Measurements from ENCODE around the gene GPANK1. TPM values are rescaled to one million over a fixed set of nuclear protein-coding genes. Genes with fewer than 3 reads are reported as not detected.

Gene GPANK1
- polyA plus RNA-seq, 10 donors: 10.1 to 16.9 (median 12.2) TPM

DNA sequence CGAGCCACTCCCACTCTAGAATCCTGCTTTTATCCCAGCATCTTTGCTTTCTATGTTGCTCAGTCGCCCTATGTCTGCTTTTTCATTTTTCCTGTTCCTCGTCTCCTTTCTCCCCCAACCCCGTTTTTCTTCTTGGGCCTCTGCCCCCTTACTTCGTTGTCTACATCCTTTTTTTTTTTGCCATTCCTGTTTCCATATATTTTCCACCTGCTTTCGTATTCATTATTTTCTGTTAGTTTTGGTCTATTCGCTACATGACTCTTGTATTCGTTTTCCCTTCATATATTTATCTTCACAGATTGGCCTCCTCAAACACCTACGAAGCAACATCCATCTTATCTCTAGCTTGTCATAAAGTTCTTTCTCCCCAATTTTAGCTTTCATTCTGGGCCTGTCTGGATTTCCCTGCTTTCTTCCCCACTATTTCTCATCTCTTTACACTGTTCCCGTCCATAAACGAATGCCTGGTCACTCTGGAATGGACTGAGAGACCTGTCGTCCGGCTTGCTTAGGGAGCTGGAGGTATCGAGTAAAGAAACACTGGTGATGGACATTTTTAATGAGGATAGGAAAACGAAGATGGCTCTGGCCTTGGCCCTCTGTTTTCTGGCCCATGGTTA lies 43.4 kb downstream of the GPANK1 start:
- DNase-seq: no peak

- peak in 2 of 3 donors; percentile 79 to 95 for DNase-seq
Observed at GRCh38 chr6:31620586-31621319, 44.0 kb downstream of the GPANK1 start, which contains the start of gene PRRC2A. TSS of gene PRRC2A (plus strand) at chr6:31620715. CDS start at chr6:31622790, 2,075 bp downstream.

- DNase-seq: peak; percentile 99 to 100 (median 100)
Observed at GRCh38 chr6:31619805-31620585, 44.8 kb downstream of the GPANK1 start.

GRCh38 chr6:31617010-31617409 lies 47.8 kb downstream of the GPANK1 start:
- no peak for DNase-seq

DNA sequence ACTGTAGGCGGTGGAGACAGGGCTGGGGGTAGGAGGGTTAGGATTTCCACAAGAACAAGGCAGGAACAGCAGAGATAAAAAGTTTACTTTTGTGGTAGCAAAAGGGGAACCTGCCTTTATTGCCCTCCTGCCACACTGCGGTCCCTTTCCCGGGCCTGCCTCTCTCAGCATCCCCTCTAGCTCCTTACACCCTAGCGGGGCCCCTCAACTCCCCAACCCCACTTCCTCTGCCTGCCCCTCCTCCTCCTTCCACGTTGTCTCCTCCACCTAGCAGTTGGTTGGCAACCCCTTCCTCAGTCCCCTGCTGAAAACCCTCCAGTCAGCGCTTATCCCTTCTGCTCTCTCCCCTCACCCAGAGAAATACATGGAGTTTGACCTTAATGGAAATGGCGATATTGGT lies 49.0 kb downstream of the GPANK1 start:
- no peak for DNase-seq

DNA sequence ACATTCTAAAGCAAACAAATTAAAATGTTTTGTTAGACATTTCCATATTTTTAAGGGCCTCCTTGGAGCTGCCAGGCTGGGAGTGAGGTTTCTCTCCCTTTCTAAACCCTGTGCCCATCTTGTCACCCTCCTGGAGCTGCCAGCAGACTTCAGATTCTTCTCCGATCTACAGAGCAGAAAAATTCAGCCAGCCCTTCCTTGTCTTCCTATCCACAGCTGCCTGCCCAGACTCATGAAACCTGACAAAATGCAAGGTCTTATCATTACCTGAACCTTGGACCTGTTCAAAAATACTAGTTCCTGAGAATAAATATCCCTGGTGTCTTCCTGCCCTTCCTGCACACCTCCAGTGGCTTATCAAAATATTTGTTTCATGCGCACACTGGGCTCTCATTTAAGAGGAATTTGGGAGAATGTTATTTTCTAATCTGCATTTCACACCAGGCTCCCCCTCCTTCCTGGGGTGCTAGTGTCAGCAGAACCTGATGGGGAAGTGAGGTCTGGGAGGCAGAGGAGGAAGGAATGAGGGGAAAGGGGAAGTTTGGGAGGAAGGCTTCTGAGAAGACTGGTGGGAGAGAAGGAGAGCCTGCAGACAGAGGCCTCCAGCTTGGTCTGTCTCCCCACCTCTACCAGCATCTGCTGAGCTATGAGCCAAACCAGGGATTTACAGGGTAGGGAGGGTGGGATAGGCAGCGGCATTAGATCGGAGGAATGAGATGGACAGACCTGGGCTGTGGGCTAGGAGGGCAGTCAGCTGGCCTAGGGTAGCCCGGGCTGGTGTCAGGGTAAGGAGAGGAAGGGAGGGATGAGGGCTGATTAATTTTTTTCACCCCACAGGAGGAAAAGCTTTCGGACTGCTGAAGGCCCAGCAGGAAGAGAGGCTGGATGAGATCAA lies 49.9 kb downstream of the GPANK1 start, which contains the start of gene AIF1:
Gene AIF1, plus strand, starts transcription at position 551 of the 895 bp plus-strand sequence. Its CDS starts 96 bp downstream, at position 647.
- DNase-seq: no peak

DNA sequence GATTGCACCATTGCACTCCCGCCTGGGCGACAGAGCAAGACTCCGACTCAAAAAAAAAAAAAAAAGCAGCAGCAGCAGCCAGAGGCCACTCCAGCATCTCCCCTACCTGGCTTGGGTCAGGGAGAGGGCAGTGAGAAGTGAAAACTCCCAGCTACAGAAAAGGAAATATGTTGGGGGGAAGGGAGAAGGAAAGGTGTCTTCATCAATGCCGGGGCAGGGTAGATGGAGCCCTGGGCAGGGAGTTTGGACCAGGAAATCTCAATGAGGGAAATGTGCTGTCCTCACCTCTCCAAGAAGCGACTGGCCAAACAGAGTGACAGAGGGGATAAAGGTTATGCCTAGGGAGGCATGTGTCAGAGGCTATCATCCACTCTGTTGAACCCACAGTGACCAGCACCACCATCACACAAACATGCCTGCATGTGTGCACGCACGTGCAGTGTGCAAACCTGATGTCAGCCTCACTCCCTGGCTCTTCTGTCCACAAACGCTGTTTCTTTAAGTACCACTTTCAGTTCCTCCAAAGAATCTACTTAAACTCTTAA lies 50.6 kb downstream of the GPANK1 start:
- DNase-seq: no peak

Other genes with a start within 250 kb of the GPANK1 start
- gene MICB, start 166.9 kb downstream of the GPANK1 start, polyA plus RNA-seq (ENCODE audit: insufficient read length in 10 of 10): 1 to 10 TPM in 5 of 10 donors, under 1 TPM in 5; 0.47 to 1.1 (median 0.99) TPM
- not detected for gene MCCD1, start 136.0 kb downstream of the GPANK1 start, polyA plus RNA-seq (ENCODE audit: insufficient read length in 10 of 10)
- gene DDX39B, start 123.0 kb downstream of the GPANK1 start, polyA plus RNA-seq (ENCODE audit: insufficient read length in 10 of 10): 100 to 1,000 TPM; 292 to 441 (median 367) TPM
- gene ATP6V1G2, start 118.4 kb downstream of the GPANK1 start, polyA plus RNA-seq (ENCODE audit: insufficient read length in 10 of 10): 1 to 10 TPM; 2.5 to 5.9 (median 3.9) TPM
- gene NFKBIL1, start 117.4 kb downstream of the GPANK1 start, polyA plus RNA-seq (ENCODE audit: insufficient read length in 10 of 10): 10 to 100 TPM; 11.3 to 17.7 (median 14.4) TPM
- under 1 TPM in 6 of 10 donors, not detected in 4; 0.12 to 0.91 (median 0.21) TPM for gene LTA, start 92.7 kb downstream of the GPANK1 start, polyA plus RNA-seq (ENCODE audit: insufficient read length in 10 of 10)
- 1 to 10 TPM in 1 of 10 donors, under 1 TPM in 8, not detected in 1; 0.17 to 3.5 (median 0.29) TPM for gene TNF, start 89.4 kb downstream of the GPANK1 start, polyA plus RNA-seq (ENCODE audit: insufficient read length in 10 of 10)
- gene LTB, start 82.6 kb downstream of the GPANK1 start, polyA plus RNA-seq (ENCODE audit: insufficient read length in 10 of 10): 10 to 100 TPM in 1 of 10 donors, 1 to 10 TPM in 6, under 1 TPM in 3; 0.67 to 32.2 (median 1.5) TPM
- 10 to 100 TPM in 1 of 10 donors, 1 to 10 TPM in 9; 4.1 to 10.9 (median 6.4) TPM for gene LST1, start 78.7 kb downstream of the GPANK1 start, polyA plus RNA-seq (ENCODE audit: insufficient read length in 10 of 10)
- under 1 TPM in 4 of 10 donors, not detected in 6; 0.20 to 0.59 (median 0.30) TPM for gene NCR3, start 72.0 kb downstream of the GPANK1 start, polyA plus RNA-seq (ENCODE audit: insufficient read length in 10 of 10)
- 10 to 100 TPM; 15.1 to 35.2 (median 23.0) TPM for gene AIF1, start 49.8 kb downstream of the GPANK1 start, polyA plus RNA-seq (ENCODE audit: insufficient read length in 10 of 10)
- gene PRRC2A, start 44.3 kb downstream of the GPANK1 start, polyA plus RNA-seq (ENCODE audit: insufficient read length in 10 of 10): 100 to 1,000 TPM; 112 to 149 (median 132) TPM
- gene BAG6, start 12.3 kb downstream of the GPANK1 start, polyA plus RNA-seq (ENCODE audit: insufficient read length in 10 of 10): 100 to 1,000 TPM; 177 to 216 (median 198) TPM
- 1 to 10 TPM; 2.6 to 5.7 (median 4.2) TPM for gene APOM, start 9.1 kb downstream of the GPANK1 start, polyA plus RNA-seq (ENCODE audit: insufficient read length in 10 of 10)
- gene C6orf47, start 4.2 kb downstream of the GPANK1 start, polyA plus RNA-seq (ENCODE audit: insufficient read length in 10 of 10): 10 to 100 TPM; 11.4 to 16.0 (median 13.4) TPM
- gene CSNK2B, start 1.1 kb upstream of the GPANK1 start, polyA plus RNA-seq (ENCODE audit: insufficient read length in 10 of 10): 100 to 1,000 TPM; 118 to 150 (median 138) TPM
- 10 to 100 TPM in 6 of 10 donors, 1 to 10 TPM in 4; 5.6 to 24.0 (median 10.9) TPM for gene LY6G5B, start 5.0 kb upstream of the GPANK1 start, polyA plus RNA-seq (ENCODE audit: insufficient read length in 10 of 10)
- gene LY6G5C, start 16.1 kb upstream of the GPANK1 start, polyA plus RNA-seq (ENCODE audit: insufficient read length in 10 of 10): 1 to 10 TPM in 9 of 10 donors, under 1 TPM in 1; 0.68 to 5.1 (median 2.4) TPM
- gene ABHD16A, start 38.3 kb upstream of the GPANK1 start, polyA plus RNA-seq (ENCODE audit: insufficient read length in 10 of 10): 10 to 100 TPM; 36.3 to 50.0 (median 39.2) TPM
- under 1 TPM in 3 of 10 donors, not detected in 7; 0.17 to 0.38 (median 0.20) TPM for gene LY6G6F, start 41.9 kb upstream of the GPANK1 start, polyA plus RNA-seq (ENCODE audit: insufficient read length in 10 of 10)
- 1 to 10 TPM in 1 of 10 donors, under 1 TPM in 5, not detected in 4; 0.42 to 1.1 (median 0.53) TPM for gene LY6G6D, start 50.4 kb upstream of the GPANK1 start, polyA plus RNA-seq (ENCODE audit: insufficient read length in 10 of 10)
- 1 to 10 TPM in 1 of 10 donors, under 1 TPM in 8, not detected in 1; 0.19 to 1.0 (median 0.38) TPM for gene LY6G6C, start 56.7 kb upstream of the GPANK1 start, polyA plus RNA-seq (ENCODE audit: insufficient read length in 10 of 10)
- gene MPIG6B, start 58.4 kb upstream of the GPANK1 start, polyA plus RNA-seq (ENCODE audit: insufficient read length in 10 of 10): 1 to 10 TPM in 3 of 10 donors, under 1 TPM in 7; 0.52 to 1.8 (median 0.82) TPM
- gene DDAH2, start 64.3 kb upstream of the GPANK1 start, polyA plus RNA-seq (ENCODE audit: insufficient read length in 10 of 10): 100 to 1,000 TPM in 8 of 10 donors, 10 to 100 TPM in 2; 87.3 to 135 (median 109) TPM
- gene CLIC1, start 71.5 kb upstream of the GPANK1 start, polyA plus RNA-seq (ENCODE audit: insufficient read length in 10 of 10): 100 to 1,000 TPM; 114 to 181 (median 138) TPM
- 10 to 100 TPM in 6 of 10 donors, 1 to 10 TPM in 4; 5.9 to 29.4 (median 13.5) TPM for gene MSH5, start 75.0 kb upstream of the GPANK1 start, polyA plus RNA-seq (ENCODE audit: insufficient read length in 10 of 10)
- gene SAPCD1, start 97.7 kb upstream of the GPANK1 start, polyA plus RNA-seq (ENCODE audit: insufficient read length in 10 of 10): 10 to 100 TPM in 1 of 10 donors, 1 to 10 TPM in 9; 2.1 to 10.9 (median 3.0) TPM
- 1 to 10 TPM in 9 of 10 donors, under 1 TPM in 1; 0.88 to 3.3 (median 2.3) TPM for gene VWA7, start 112.3 kb upstream of the GPANK1 start, polyA plus RNA-seq (ENCODE audit: insufficient read length in 10 of 10)
- gene VARS1, start 130.8 kb upstream of the GPANK1 start, polyA plus RNA-seq (ENCODE audit: insufficient read length in 10 of 10): 10 to 100 TPM; 42.0 to 63.0 (median 46.2) TPM
- 10 to 100 TPM; 46.2 to 63.6 (median 58.9) TPM for gene LSM2, start 142.0 kb upstream of the GPANK1 start, polyA plus RNA-seq (ENCODE audit: insufficient read length in 10 of 10)
- 1 to 10 TPM; 3.3 to 4.3 (median 3.9) TPM for gene HSPA1L, start 150.3 kb upstream of the GPANK1 start, polyA plus RNA-seq (ENCODE audit: insufficient read length in 10 of 10)
- 100 to 1,000 TPM in 1 of 10 donors, 10 to 100 TPM in 9; 47.4 to 176 (median 71.8) TPM for gene HSPA1A, start 150.5 kb upstream of the GPANK1 start, polyA plus RNA-seq (ENCODE audit: insufficient read length in 10 of 10)
- 100 to 1,000 TPM in 1 of 10 donors, 10 to 100 TPM in 9; 34.3 to 226 (median 55.8) TPM for gene HSPA1B, start 162.7 kb upstream of the GPANK1 start, polyA plus RNA-seq (ENCODE audit: insufficient read length in 10 of 10)
- 10 to 100 TPM; 15.3 to 19.4 (median 17.2) TPM for gene NEU1, start 197.8 kb upstream of the GPANK1 start, polyA plus RNA-seq (ENCODE audit: insufficient read length in 10 of 10)
- gene SLC44A4, start 214.0 kb upstream of the GPANK1 start, polyA plus RNA-seq (ENCODE audit: insufficient read length in 10 of 10): under 1 TPM in 8 of 10 donors, not detected in 2; 0.08 to 0.50 (median 0.29) TPM
- 10 to 100 TPM; 23.3 to 40.1 (median 29.4) TPM for gene EHMT2, start 232.7 kb upstream of the GPANK1 start, polyA plus RNA-seq (ENCODE audit: insufficient read length in 10 of 10)
- gene ZBTB12, start 237.1 kb upstream of the GPANK1 start, polyA plus RNA-seq (ENCODE audit: insufficient read length in 10 of 10): 10 to 100 TPM in 4 of 10 donors, 1 to 10 TPM in 6; 7.9 to 16.2 (median 9.6) TPM

Data from muscle of back (tissue), 11 donors.